A673 (cell line): ENCODE results near the gene MSH5.

Experiments used
- CTCF ChIP-seq: fragments of 300-800, 200-600 bp; sonication (generic); conservative IDR thresholded peaks from 2 replicates; pipeline ENCODE4 v1.5.1; 2017; ENCODE audit warnings: low read depth, mild to moderate bottlenecking, antibody characterized with exemption, low read length, moderate library complexity, mixed read lengths
- EZH2 ChIP-seq: fragments of 200-600 bp; sonication (generic); IDR thresholded peaks from 2 replicates; pipeline ENCODE4 v1.6.1; 2017; ENCODE audit warnings: borderline replicate concordance, low read depth, mild to moderate bottlenecking, mixed read lengths, antibody characterized with exemption, low read length; ENCODE audit not compliant: poor library complexity, severe bottlenecking

- TF ChIP-seq CTCF: no peak
- no peak for TF ChIP-seq EZH2
Measured at GRCh38 chr6:31693535-31693934, 46.3 kb upstream of the MSH5 start.
